ENCODE measurements around the gene C10orf143.

GRCh38 chr10:130044067-130045061 lies 66.3 kb downstream of the C10orf143 start:
- TF ChIP-seq EZH2 (IDR thresholded peaks at IDR 0.05; ENCODE audit: borderline replicate concordance, low read length) (no peak), CTCF (IDR thresholded peaks at IDR 0.05; ENCODE audit: low read length) (no peak)
